Endodermal cell (in vitro differentiated cells): Measurements from ENCODE around the gene PRDM12. TPM values are rescaled to one million over a fixed set of nuclear protein-coding genes. Genes with fewer than 3 reads are reported as not detected.

ENCODE experiments used
- DNase-seq: peaks from one replicate; pipeline ENCODE4 v3.0.0-alpha.2; 2017
- H3K27ac ChIP-seq: 2 replicates; pipeline ENCODE4 v1.5.1; 2013; ENCODE audit warnings: mild to moderate bottlenecking, low read depth, low read length, moderate library complexity
- H3K27me3 ChIP-seq: 2 replicates; pipeline ENCODE4 v1.6.1; 2013; ENCODE audit warnings: mild to moderate bottlenecking, low read length, moderate library complexity; ENCODE audit not compliant: insufficient read depth, control insufficient read depth, poor library complexity, severe bottlenecking
- H3K36me3 ChIP-seq: 2 replicates; pipeline ENCODE4 v1.7.0; 2013; ENCODE audit warnings: mild to moderate bottlenecking, low read length, moderate library complexity; ENCODE audit not compliant: control insufficient read depth, insufficient read depth
- H3K4me1 ChIP-seq: one replicate; pipeline ENCODE4 v1.7.0; 2013; ENCODE audit warnings: low read length; ENCODE audit not compliant: control insufficient read depth, insufficient read depth
- H3K4me3 ChIP-seq: 2 replicates; pipeline ENCODE4 v1.5.1; 2013; ENCODE audit warnings: mild to moderate bottlenecking, low read length, moderate library complexity
- H3K9ac ChIP-seq: 2 replicates; pipeline ENCODE4 v1.6.1; 2013; ENCODE audit warnings: mild to moderate bottlenecking, low read length, moderate library complexity; ENCODE audit not compliant: poor library complexity, severe bottlenecking; ENCODE audit errors: extremely low read depth
- H3K9me3 ChIP-seq: 2 replicates; pipeline ENCODE4 v1.6.1; 2013; ENCODE audit warnings: mild to moderate bottlenecking, low read length, moderate library complexity; ENCODE audit not compliant: control insufficient read depth
- H3K27ac Mint-ChIP-seq: 2 replicates; pipeline ENCODE4 v1.8.0; 2020; ENCODE audit warnings: mixed read lengths
- H3K27me3 Mint-ChIP-seq: 2 replicates; pipeline ENCODE4 v1.8.0; 2021; ENCODE audit warnings: mild to moderate bottlenecking, mixed read lengths; ENCODE audit not compliant: insufficient read depth
- H3K36me3 Mint-ChIP-seq: 2 replicates; pipeline ENCODE4 v1.8.0; 2020; ENCODE audit warnings: low read depth, mixed read lengths
- H3K4me1 Mint-ChIP-seq: 2 replicates; pipeline ENCODE4 v1.8.0; 2020; ENCODE audit warnings: mixed read lengths
- H3K4me3 Mint-ChIP-seq: 2 replicates; pipeline ENCODE4 v1.8.0; 2020; ENCODE audit warnings: mild to moderate bottlenecking, moderate library complexity, mixed read lengths
- H3K9me3 Mint-ChIP-seq: 2 replicates; pipeline ENCODE4 v1.8.0; 2020; ENCODE audit warnings: mild to moderate bottlenecking, mixed read lengths
- CTCF ChIP-seq: fragments of 200-600 bp; sonication (generic); conservative IDR thresholded peaks from 2 replicates; pipeline ENCODE4 v1.5.0; 2021; ENCODE audit warnings: antibody characterized with exemption, mild to moderate bottlenecking
- WGBS, 2 experiments: methylation state at CpG; one replicate each; pipeline versions ENCODE4 v1.1.5 to v1.1.7; 2013; ENCODE audit warnings: missing lambda C conversion rate in 2 of 2, mixed read lengths in 1 of 2; ENCODE audit not compliant: insufficient coverage in 1 of 2, insufficient read length in 1 of 2; 5-methylcytosine and 5-hydroxymethylcytosine counted together
- total RNA-seq, 2 donors: library from RNA; stranded (reverse); fragmentation: NEBNext Ultra II Directional in 1 of 2; extraction: Animal tissue kit (Norgen Biotek cat#: 25700) in 1 of 2; gene quantifications; 2 replicates in 1 of 2; 3 replicates in 1 of 2; pipeline ENCODE4 v1.2.1, GENCODE V29; 2021

Gene PRDM12
- total RNA-seq, 2 donors from 2014 or later: not detected

- H3K9me3 ChIP-seq: no peaks in the 10 kb centered on the region
- Mint-ChIP-seq H3K4me1 (peaks cover 7% of the 10 kb centered on the region), H3K4me3 (no peak overlapping the region), H3K27me3 (no peaks in the 10 kb centered on the region), H3K27ac (peak overlapping the region; percentile 82), H3K36me3 (peaks cover 30% of the 10 kb centered on the region), H3K9me3 (no peaks in the 10 kb centered on the region)
- H3K36me3 ChIP-seq: peaks cover 24% of the 10 kb centered on the region
- no peak overlapping the region for H3K27ac ChIP-seq
- no peak overlapping the region for H3K4me3 ChIP-seq
- H3K4me1 ChIP-seq: no peaks in the 10 kb centered on the region
- WGBS, 2 experiments: 75 to 86% methylated on average over 7 to 9 of the region's 9 CpGs
- H3K9ac ChIP-seq: no peak overlapping the region
- peak; percentile 82 for DNase-seq
- no peaks in the 10 kb centered on the region for H3K27me3 ChIP-seq
- peak; percentile 97 for TF ChIP-seq CTCF
Observed at GRCh38 chr9:130707225-130707976, 43.0 kb downstream of the PRDM12 start.

GRCh38 chr9:130710822-130711352, 46.5 kb downstream of the PRDM12 start:
- H3K9ac ChIP-seq: no peak overlapping the region
- no peaks in the 10 kb centered on the region for H3K9me3 ChIP-seq
- no peaks in the 10 kb centered on the region for H3K36me3 ChIP-seq
- no peak for TF ChIP-seq CTCF
- H3K4me1 ChIP-seq: no peaks in the 10 kb centered on the region
- Mint-ChIP-seq H3K9me3 (no peaks in the 10 kb centered on the region), H3K4me3 (no peak overlapping the region), H3K4me1 (peaks cover 27% of the 10 kb centered on the region), H3K27ac (no peak overlapping the region), H3K36me3 (peaks cover 4% of the 10 kb centered on the region), H3K27me3 (no peaks in the 10 kb centered on the region)
- WGBS, 2 experiments: 96 to 98% methylated on average over 8 of the region's 8 CpGs
- DNase-seq: no peak
- H3K27me3 ChIP-seq: no peaks in the 10 kb centered on the region
- no peak overlapping the region for H3K4me3 ChIP-seq
- H3K27ac ChIP-seq: no peak overlapping the region

- Histone ChIP-seq H3K4me3 (no peak overlapping the region), H3K9ac (no peak overlapping the region), H3K27ac (no peak overlapping the region), H3K36me3 (no peaks in the 10 kb centered on the region), H3K4me1 (no peaks in the 10 kb centered on the region), H3K27me3 (no peaks in the 10 kb centered on the region), H3K9me3 (no peaks in the 10 kb centered on the region)
- TF ChIP-seq CTCF: no peak
- Mint-ChIP-seq H3K27me3 (no peaks in the 10 kb centered on the region), H3K27ac (no peak overlapping the region), H3K4me3 (no peak overlapping the region), H3K4me1 (peaks cover 27% of the 10 kb centered on the region), H3K9me3 (no peaks in the 10 kb centered on the region), H3K36me3 (no peaks in the 10 kb centered on the region)
- DNase-seq: no peak
- 91 to 92% methylated on average over 8 of the region's 8 CpGs for WGBS, 2 experiments
Observed at GRCh38 chr9:130711469-130711868, 47.1 kb downstream of the PRDM12 start.
